OCI-LY3 (cell line): Measurements from ENCODE around the gene HOXD13.

Experiments
- H2AFZ ChIP-seq: fragments of 200-600, 300-600 bp; shearing (Covaris generic); 2 replicates; pipeline ENCODE4 v1.6.0; 2014; ENCODE audit warnings: antibody characterized with exemption, low read depth, low read length
- H3K27ac ChIP-seq: fragments of 200-600, 300-600 bp; sonication (generic); 2 replicates; pipeline ENCODE4 v1.5.1; 2014; ENCODE audit warnings: mild to moderate bottlenecking, low read length, moderate library complexity, mixed read lengths
- H3K27me3 ChIP-seq: fragments of 200-600, 300-600 bp; sonication (generic); 2 replicates; pipeline ENCODE4 v1.6.1; 2014; ENCODE audit warnings: low read depth, low read length, mixed read lengths
- H3K36me3 ChIP-seq: fragments of 200-600, 300-600 bp; sonication (generic); replicated peaks from 2 replicates; pipeline ENCODE3; 2014; ENCODE audit warnings: low read depth, low read length, mixed read lengths
- H3K4me1 ChIP-seq: fragments of 300-600, 200-600 bp; sonication (generic); 2 replicates; pipeline ENCODE4 v1.6.1; 2014; ENCODE audit warnings: low read length, mixed read lengths
- H3K4me2 ChIP-seq: fragments of 200-600, 300-600 bp; sonication (generic); 2 replicates; pipeline ENCODE4 v1.6.1; 2014; ENCODE audit warnings: low read length, mixed read lengths
- H3K4me3 ChIP-seq: fragments of 300-600, 200-600 bp; sonication (generic); 2 replicates; pipeline ENCODE4 v1.5.1; 2014; ENCODE audit warnings: antibody characterized with exemption, mild to moderate bottlenecking, low read length, moderate library complexity
- H3K79me2 ChIP-seq: fragments of 300-600, 200-600 bp; shearing (Covaris generic); 2 replicates; pipeline ENCODE4 v1.6.1; 2014; ENCODE audit warnings: mild to moderate bottlenecking, low read length, mixed read lengths
- H3K9ac ChIP-seq: fragments of 300-600, 200-600 bp; shearing (Covaris generic); 2 replicates; pipeline ENCODE4 v1.6.0; 2014; ENCODE audit warnings: mild to moderate bottlenecking, low read length, moderate library complexity
- H3K9me3 ChIP-seq: fragments of 200-600, 300-600 bp; shearing (Covaris generic); 2 replicates; pipeline ENCODE4 v1.6.1; 2014; ENCODE audit warnings: low read length, mixed read lengths; ENCODE audit not compliant: insufficient read depth
- H4K20me1 ChIP-seq: fragments of 200-600, 300-600 bp; sonication (generic); 2 replicates; pipeline ENCODE4 v1.6.1; 2016; ENCODE audit warnings: low read length, mixed read lengths; ENCODE audit not compliant: insufficient read depth
- EZH2phosphoT487 ChIP-seq: fragments of 200-600 bp; shearing (Covaris generic); IDR thresholded peaks from 2 replicates; pipeline ENCODE4 v1.6.1; 2018; ENCODE audit warnings: antibody characterized with exemption, mixed run types, low read depth
- TF ChIP-seq, protein P1 (sequence below): fragments of 200-600, 300-600 bp; sonication (generic); IDR thresholded peaks from 2 replicates; pipeline ENCODE4 v1.5.1; 2014; ENCODE audit warnings: antibody characterized with exemption, low read length, low read depth

HOXD13 gene

DNA sequence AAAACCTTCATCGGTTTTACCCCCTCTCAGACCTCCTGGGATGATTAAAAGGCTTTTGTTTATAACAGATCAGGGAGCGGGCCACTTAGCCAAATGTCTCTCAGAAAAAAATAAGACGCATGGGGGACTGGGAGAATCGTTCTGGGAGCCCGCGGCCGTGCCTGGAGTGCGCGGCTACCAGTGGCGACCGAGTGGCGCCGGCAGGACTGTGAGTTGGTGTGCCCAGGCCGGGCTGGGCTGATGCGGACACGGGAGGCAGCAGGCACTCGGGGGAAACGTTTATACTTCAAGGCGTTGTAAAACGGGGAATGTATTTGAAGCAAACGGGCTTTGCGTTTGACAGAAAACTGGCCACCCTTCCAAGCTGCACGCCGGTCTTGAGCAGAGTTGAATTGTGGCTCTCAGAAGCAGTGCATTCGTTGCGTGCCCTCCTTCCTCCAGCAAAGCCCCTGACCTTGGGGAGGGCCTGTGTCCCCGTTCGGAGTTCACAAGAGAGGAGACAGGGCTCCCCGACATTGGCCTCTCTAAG is 19.4 kb downstream of the HOXD13 start:
- no peaks in the 10 kb centered on the region for H3K79me2 ChIP-seq
- H3K4me1 ChIP-seq = peaks cover 16% of the 10 kb centered on the region
- no peaks in the 10 kb centered on the region for H3K9me3 ChIP-seq
- H3K36me3 ChIP-seq = no peaks in the 10 kb centered on the region
- no peaks in the 10 kb centered on the region for H3K27me3 ChIP-seq
- H3K27ac ChIP-seq = no peak overlapping the region
- TF ChIP-seq, protein P1, sequence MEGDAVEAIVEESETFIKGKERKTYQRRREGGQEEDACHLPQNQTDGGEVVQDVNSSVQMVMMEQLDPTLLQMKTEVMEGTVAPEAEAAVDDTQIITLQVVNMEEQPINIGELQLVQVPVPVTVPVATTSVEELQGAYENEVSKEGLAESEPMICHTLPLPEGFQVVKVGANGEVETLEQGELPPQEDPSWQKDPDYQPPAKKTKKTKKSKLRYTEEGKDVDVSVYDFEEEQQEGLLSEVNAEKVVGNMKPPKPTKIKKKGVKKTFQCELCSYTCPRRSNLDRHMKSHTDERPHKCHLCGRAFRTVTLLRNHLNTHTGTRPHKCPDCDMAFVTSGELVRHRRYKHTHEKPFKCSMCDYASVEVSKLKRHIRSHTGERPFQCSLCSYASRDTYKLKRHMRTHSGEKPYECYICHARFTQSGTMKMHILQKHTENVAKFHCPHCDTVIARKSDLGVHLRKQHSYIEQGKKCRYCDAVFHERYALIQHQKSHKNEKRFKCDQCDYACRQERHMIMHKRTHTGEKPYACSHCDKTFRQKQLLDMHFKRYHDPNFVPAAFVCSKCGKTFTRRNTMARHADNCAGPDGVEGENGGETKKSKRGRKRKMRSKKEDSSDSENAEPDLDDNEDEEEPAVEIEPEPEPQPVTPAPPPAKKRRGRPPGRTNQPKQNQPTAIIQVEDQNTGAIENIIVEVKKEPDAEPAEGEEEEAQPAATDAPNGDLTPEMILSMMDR = no peak
- no peak for TF ChIP-seq EZH2phosphoT487
- H3K4me2 ChIP-seq = no peak overlapping the region
- no peak overlapping the region for H3K9ac ChIP-seq
- H4K20me1 ChIP-seq = no peaks in the 10 kb centered on the region
- no peak overlapping the region for H3K4me3 ChIP-seq
- H2AFZ ChIP-seq = no peak overlapping the region

DNA sequence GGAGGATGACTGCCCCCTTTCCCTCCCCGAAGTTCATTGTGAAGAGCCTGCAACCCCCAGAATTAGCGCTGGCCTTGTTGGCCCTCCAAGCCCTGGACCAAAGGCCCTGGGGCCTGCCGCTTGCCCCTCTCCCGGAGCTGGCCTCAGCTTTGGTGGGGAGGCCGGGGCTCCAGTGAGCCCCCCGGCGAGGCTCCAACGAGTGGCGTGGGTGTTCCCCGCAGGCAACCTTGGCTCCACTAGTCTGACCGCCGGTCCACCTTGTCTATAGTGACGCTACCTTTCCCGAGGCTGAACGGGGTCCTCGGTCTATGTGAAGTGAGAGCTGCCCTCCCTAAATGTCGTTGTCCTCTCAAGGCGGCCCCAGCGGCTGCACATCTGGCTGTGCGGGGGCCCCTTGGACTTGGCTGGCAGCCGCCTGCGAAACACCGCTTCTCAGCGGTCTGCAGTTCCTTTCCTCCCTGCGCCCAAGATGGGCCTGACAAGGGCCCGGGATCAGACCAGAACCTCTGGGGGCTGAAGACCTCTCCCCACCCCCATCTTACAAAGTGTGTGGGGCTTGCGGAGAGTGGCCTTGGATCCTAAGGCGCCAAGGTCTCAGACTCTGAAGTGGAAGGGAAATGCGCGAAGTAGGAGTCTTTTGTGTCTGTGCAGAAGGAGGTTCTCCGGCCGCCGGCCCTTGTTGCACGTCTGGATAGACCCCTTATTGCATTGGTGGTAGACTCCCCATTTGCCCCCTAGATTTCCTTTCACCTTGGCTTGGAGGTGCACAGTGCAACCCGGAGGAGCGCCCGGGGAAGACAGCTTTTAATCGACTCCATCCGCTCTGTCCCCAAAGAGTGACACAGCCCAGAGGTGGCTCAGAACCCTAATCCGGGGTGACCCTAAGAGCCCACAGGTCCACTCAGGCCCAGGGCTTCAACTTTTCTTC is 20.1 kb downstream of the HOXD13 start:
- H3K79me2 ChIP-seq = no peaks in the 10 kb centered on the region
- H3K36me3 ChIP-seq = no peaks in the 10 kb centered on the region
- no peak for TF ChIP-seq EZH2phosphoT487
- TF ChIP-seq, protein P1 = no peak
- no peak overlapping the region for H3K4me2 ChIP-seq
- peaks cover 14% of the 10 kb centered on the region for H3K4me1 ChIP-seq
- H3K27ac ChIP-seq = no peak overlapping the region
- no peaks in the 10 kb centered on the region for H3K27me3 ChIP-seq
- no peaks in the 10 kb centered on the region for H4K20me1 ChIP-seq
- no peak overlapping the region for H3K9ac ChIP-seq
- no peak overlapping the region for H2AFZ ChIP-seq
- H3K4me3 ChIP-seq = no peak overlapping the region
- H3K9me3 ChIP-seq = no peaks in the 10 kb centered on the region

DNA sequence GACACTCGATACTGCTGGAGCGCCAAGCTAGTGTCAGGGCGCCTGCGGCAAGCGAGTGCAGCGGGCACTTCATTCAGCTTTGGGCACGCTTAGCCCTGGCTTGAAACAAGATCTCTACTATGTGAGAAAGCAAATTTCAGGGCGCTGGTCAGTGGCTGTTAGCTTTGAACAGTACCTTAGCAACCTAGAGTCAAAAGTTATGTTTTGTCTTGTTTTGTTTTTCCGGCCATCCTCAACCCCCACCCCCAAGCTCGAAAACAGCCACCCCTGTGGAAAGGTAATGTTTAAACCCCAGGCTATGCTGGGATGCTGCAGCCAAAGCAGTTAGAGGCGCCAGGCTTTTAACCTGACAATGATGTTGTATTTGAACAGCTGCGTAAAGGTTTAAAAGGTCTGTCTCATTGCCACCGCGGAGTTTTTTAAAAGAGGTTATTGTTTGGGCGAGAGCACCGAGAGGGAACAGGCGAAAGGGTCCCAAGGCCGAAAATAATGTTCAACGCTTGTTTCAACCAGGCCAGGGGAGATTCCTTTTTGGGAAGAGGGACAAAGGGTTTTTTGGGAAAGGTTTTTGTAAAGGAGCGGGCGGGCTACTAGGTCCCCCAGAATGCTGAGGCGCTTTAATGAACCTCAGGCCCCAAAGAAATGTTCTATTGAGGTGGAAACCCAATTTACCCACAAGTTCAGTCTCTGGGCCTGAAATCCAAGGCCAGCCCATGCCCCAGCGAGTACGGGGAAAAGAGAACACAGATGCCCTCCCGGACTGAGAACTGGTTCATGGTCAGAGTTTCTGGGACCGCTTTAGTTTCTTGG is 21.8 kb downstream of the HOXD13 start:
- H3K36me3 ChIP-seq = no peaks in the 10 kb centered on the region
- H3K4me3 ChIP-seq = no peak overlapping the region
- no peaks in the 10 kb centered on the region for H3K9me3 ChIP-seq
- H3K79me2 ChIP-seq = no peaks in the 10 kb centered on the region
- H4K20me1 ChIP-seq = no peaks in the 10 kb centered on the region
- no peaks in the 10 kb centered on the region for H3K27me3 ChIP-seq
- no peak overlapping the region for H3K27ac ChIP-seq
- TF ChIP-seq EZH2phosphoT487 = no peak
- TF ChIP-seq, protein P1 = no peak
- H3K4me2 ChIP-seq = no peak overlapping the region
- H3K4me1 ChIP-seq = peaks cover 14% of the 10 kb centered on the region
- H2AFZ ChIP-seq = no peak overlapping the region
- H3K9ac ChIP-seq = no peak overlapping the region
